H1 (cell line): ENCODE results near the gene POMZP3. TPM values are rescaled to one million over a fixed set of nuclear protein-coding genes. Genes with fewer than 3 reads are reported as not detected.
A peak's percentile ranks its signal among the peaks of the same experiment; 100 is the strongest.
"Not testable (repeated sequence)": the region's sequence is repeated elsewhere in the genome, so short reads cannot be mapped to it uniquely, and the experiment has no call there.

Source experiments
- CTCF ChIA-PET: fragments of 300-600 bp; sonication (Branson Sonifier 250); formaldehyde crosslinking; loops from one replicate; lab custom pipeline; 2021; ENCODE audit not compliant: partially characterized antibody; lab: Charles Lee
- POLR2A ChIA-PET: fragments of 300-600 bp; sonication (Branson Sonifier 250); formaldehyde crosslinking; loops from one replicate; lab custom pipeline; 2021; ENCODE audit warnings: inconsistent platforms; ENCODE audit not compliant: partially characterized antibody; lab: Charles Lee
- DNase-seq, 2 experiments: peaks; one replicate each; pipeline versions ENCODE4 v3.0.0 to v3.0.0-alpha.2; 2010 to 2022; ENCODE audit warnings: low spot score in 2 of 2, low read depth in 1 of 2, mixed read lengths in 1 of 2
- FAIRE-seq: peaks from 2 replicates; lab custom pipeline; 2011; peaks lifted over from hg19 to GRCh38; lab: Jason Lieb, UNC
- H2AFZ ChIP-seq: 2 replicates; pipeline ENCODE4 v1.8.1; 2012; ENCODE audit warnings: low read length, inconsistent platforms
- H2AK5ac ChIP-seq: 2 replicates; pipeline ENCODE4 v1.6.1; 2013; ENCODE audit warnings: low read depth, low read length
- H2BK120ac ChIP-seq: replicated peaks from 2 replicates; pipeline ENCODE3; 2013; ENCODE audit warnings: low read depth, low read length, inconsistent platforms
- H2BK12ac ChIP-seq: 2 replicates; pipeline ENCODE4 v1.6.1; 2013; ENCODE audit warnings: low read depth, low read length
- H2BK15ac ChIP-seq: 2 replicates; pipeline ENCODE4 v1.6.1; 2013; ENCODE audit warnings: low read length
- H2BK20ac ChIP-seq: 2 replicates; pipeline ENCODE4 v1.6.1; 2013; ENCODE audit warnings: low read length
- H2BK5ac ChIP-seq: 2 replicates; pipeline ENCODE4 v1.6.1; 2013; ENCODE audit warnings: low read depth, low read length
- H3K14ac ChIP-seq: 2 replicates; pipeline ENCODE4 v1.6.1; 2013; ENCODE audit warnings: inconsistent platforms; ENCODE audit not compliant: insufficient read length
- H3K18ac ChIP-seq: 2 replicates; pipeline ENCODE4 v1.6.1; 2013; ENCODE audit warnings: low read length; ENCODE audit errors: extremely low read depth
- H3K23ac ChIP-seq: 2 replicates; pipeline ENCODE4 v1.6.1; 2013; ENCODE audit warnings: inconsistent platforms; ENCODE audit not compliant: insufficient read length
- H3K23me2 ChIP-seq: 2 replicates; pipeline ENCODE4 v1.6.1; 2013; ENCODE audit warnings: low read depth, low read length
- H3K27ac ChIP-seq: 2 replicates; pipeline ENCODE4 v1.6.1; 2011; ENCODE audit warnings: low read depth, low read length, inconsistent platforms
- H3K27me3 ChIP-seq, 4 experiments: replicated peaks in 1 of 4; 1 replicate in 1 of 4; 2 replicates in 3 of 4; pipeline versions ENCODE4 v1.6.1 to v1.8.1; 2011 to 2013; ENCODE audit warnings: low read length in 3 of 4, mild to moderate bottlenecking in 3 of 4, inconsistent platforms in 2 of 4, mixed read lengths in 2 of 4, moderate library complexity in 1 of 4; ENCODE audit not compliant: control insufficient read depth in 3 of 4, insufficient read depth in 3 of 4; ENCODE audit errors: extremely low read depth in 1 of 4
- H3K36me3 ChIP-seq, 4 experiments: 2 replicates each; pipeline versions ENCODE4 v1.6.1 to v1.8.1; 2011 to 2013; ENCODE audit warnings: mild to moderate bottlenecking in 4 of 4, low read length in 3 of 4, moderate library complexity in 2 of 4, control low read depth in 1 of 4, inconsistent platforms in 1 of 4; ENCODE audit not compliant: insufficient read depth in 4 of 4, control insufficient read depth in 2 of 4
- H3K4ac ChIP-seq: replicated peaks from 2 replicates; pipeline ENCODE3; 2013; ENCODE audit warnings: low read length, low read depth, mixed read lengths, inconsistent platforms; ENCODE audit not compliant: insufficient read length
- H3K4me1 ChIP-seq, 4 experiments: replicated peaks in 1 of 4; 1 replicate in 1 of 4; 2 replicates in 3 of 4; pipeline versions ENCODE4 v1.6.1 to v1.8.1; 2011 to 2013; ENCODE audit warnings: low read length in 3 of 4, inconsistent platforms in 2 of 4, mixed read lengths in 1 of 4; ENCODE audit not compliant: insufficient read depth in 4 of 4, control insufficient read depth in 3 of 4
- H3K4me2 ChIP-seq, 2 experiments: 2 replicates each; pipeline versions ENCODE4 v1.6.1 to v1.8.1; 2011 to 2013; ENCODE audit warnings: low read depth in 2 of 2, low read length in 2 of 2, control low read depth in 1 of 2, inconsistent platforms in 1 of 2, mild to moderate bottlenecking in 1 of 2; ENCODE audit not compliant: insufficient read depth in 1 of 2
- H3K4me3 ChIP-seq, 4 experiments: fragments of 200-600, 300-600 bp in 1 of 4; sonication (generic), shearing (Covaris generic), sonication (Bioruptor Twin) in 1 of 4; 2 replicates each; pipeline versions ENCODE4 v1.5.1 to v1.8.1; 2011 to 2016; ENCODE audit warnings: low read length in 4 of 4, low read depth in 3 of 4, control low read depth in 2 of 4, inconsistent platforms in 2 of 4, mild to moderate bottlenecking in 2 of 4, mixed read lengths in 1 of 4, moderate library complexity in 1 of 4; ENCODE audit not compliant: insufficient read depth in 2 of 4; ENCODE audit errors: extremely low read depth in 1 of 4
- H3K56ac ChIP-seq: replicated peaks from 2 replicates; pipeline ENCODE3; 2013; ENCODE audit warnings: low read depth, mild to moderate bottlenecking, mixed read lengths, low read length, inconsistent platforms; ENCODE audit not compliant: insufficient read length
- H3K79me1 ChIP-seq: 2 replicates; pipeline ENCODE4 v1.6.1; 2013; ENCODE audit warnings: low read depth, low read length, control low read depth
- H3K79me2 ChIP-seq, 2 experiments: 2 replicates each; pipeline versions ENCODE4 v1.6.1 to v1.8.1; 2012 to 2013; ENCODE audit warnings: low read length in 2 of 2, mild to moderate bottlenecking in 2 of 2, inconsistent platforms in 1 of 2; ENCODE audit not compliant: insufficient read depth in 2 of 2, control insufficient read depth in 1 of 2
- H3K9ac ChIP-seq, 4 experiments: replicated peaks in 1 of 4; 1 replicate in 1 of 4; 2 replicates in 3 of 4; pipeline versions ENCODE4 v1.6.1 to v1.8.1; 2011 to 2013; ENCODE audit warnings: low read depth in 3 of 4, low read length in 3 of 4, control low read depth in 2 of 4, mild to moderate bottlenecking in 2 of 4, moderate library complexity in 2 of 4, inconsistent platforms in 1 of 4; ENCODE audit errors: extremely low read depth in 1 of 4
- H3K9me3 ChIP-seq, 2 experiments: 2 replicates each; pipeline versions ENCODE4 v1.6.1 to v1.8.1; 2012 to 2013; ENCODE audit warnings: mild to moderate bottlenecking in 2 of 2, moderate library complexity in 2 of 2, control low read depth in 1 of 2, inconsistent platforms in 1 of 2, low read depth in 1 of 2, low read length in 1 of 2, mixed read lengths in 1 of 2; ENCODE audit not compliant: insufficient read depth in 2 of 2
- H4K20me1 ChIP-seq, 2 experiments: replicated peaks in 1 of 2; 2 replicates each; pipeline versions ENCODE3 to v1.8.1; 2011 to 2013; ENCODE audit warnings: inconsistent platforms in 2 of 2, low read length in 2 of 2, mild to moderate bottlenecking in 1 of 2; ENCODE audit not compliant: insufficient read depth in 2 of 2, control insufficient read depth in 1 of 2
- H4K5ac ChIP-seq: 2 replicates; pipeline ENCODE4 v1.6.1; 2013; ENCODE audit warnings: low read length, low read depth, mixed read lengths, inconsistent platforms; ENCODE audit not compliant: insufficient read length
- H4K8ac ChIP-seq: 2 replicates; pipeline ENCODE4 v1.8.0; 2013; ENCODE audit warnings: mild to moderate bottlenecking, moderate library complexity, low read length, inconsistent platforms; ENCODE audit not compliant: insufficient read depth; ENCODE audit errors: extremely low read depth
- H4K91ac ChIP-seq: replicated peaks from 2 replicates; pipeline ENCODE3; 2013; ENCODE audit warnings: low read length, mixed read lengths, inconsistent platforms; ENCODE audit not compliant: insufficient read length
- WGBS, 2 experiments: shearing (Covaris generic) in 1 of 2; methylation state at CpG; one replicate each; pipeline versions ENCODE4 v1.1.6 to v1.1.7; 2013 to 2015; ENCODE audit warnings: low lambda C conversion rate in 2 of 2, mixed read lengths in 2 of 2, inconsistent platforms in 1 of 2, low coverage in 1 of 2, missing lambda C conversion rate in 1 of 2; ENCODE audit not compliant: insufficient replicate concordance in 2 of 2, insufficient coverage in 1 of 2, insufficient read length in 1 of 2; ENCODE audit errors: extremely low coverage in 1 of 2, missing lambda C conversion rate in 1 of 2; 5-methylcytosine and 5-hydroxymethylcytosine counted together
- polyA plus RNA-seq, 7 experiments: library from polyadenylated mRNA; depleted of rRNA in 3 of 7; stranded (reverse) in 5 of 7; unstranded in 2 of 7; fragments of >200 nt in 5 of 7; fragments of 200-250 nt in 2 of 7; gene quantifications; 1 replicate in 5 of 7; 2 replicates in 1 of 7; 4 replicates in 1 of 7; pipeline versions ENCODE4 v1.2.1 to v1.2.3, GENCODE V29; 2011 to 2013; ENCODE audit warnings: missing spikeins in 2 of 7, mixed read lengths in 2 of 7
- total RNA-seq: library from RNA; stranded (reverse); fragmentation: NEBNext Ultra II Directional; extraction: Animal tissue kit (Norgen Biotek cat#: 25700); gene quantifications from 2 replicates; pipeline ENCODE4 v1.2.1, GENCODE V29; 2021

Gene POMZP3
- total and polyA plus RNA-seq, 2 of the 8 experiments (the other 6 are each of a cell fraction or from before 2014, with no cell fraction given): 3.2 to 9.0 TPM

GRCh38 chr7:76613783-76614182 is 13.3 kb downstream of the POMZP3 start:
- H2AK5ac ChIP-seq, DNase-seq, H4K20me1 ChIP-seq, H4K8ac ChIP-seq, H3K79me1 ChIP-seq, H3K56ac ChIP-seq, H4K91ac ChIP-seq, H3K9ac ChIP-seq, H3K4me2 ChIP-seq, CTCF ChIA-PET, H3K9me3 ChIP-seq, H3K27ac ChIP-seq, H2BK20ac ChIP-seq, H4K5ac ChIP-seq, H3K23me2 ChIP-seq, H3K4me1 ChIP-seq, H2BK120ac ChIP-seq, H2AFZ ChIP-seq, POLR2A ChIA-PET, H3K23ac ChIP-seq, H3K4ac ChIP-seq, H3K79me2 ChIP-seq, H2BK5ac ChIP-seq, H2BK12ac ChIP-seq, H2BK15ac ChIP-seq, H3K4me3 ChIP-seq, H3K27me3 ChIP-seq, H3K14ac ChIP-seq, H3K18ac ChIP-seq, H3K36me3 ChIP-seq: not testable (repeated sequence)
- FAIRE-seq: peak; percentile 62
- no CpG with 5 or more reads among the region's 3 CpGs for WGBS, 2 experiments

GRCh38 chr7:76612232-76612631 is 14.8 kb downstream of the POMZP3 start:
- H3K9me3 ChIP-seq, H2BK20ac ChIP-seq, H4K20me1 ChIP-seq, H3K79me2 ChIP-seq, H4K91ac ChIP-seq, H2BK12ac ChIP-seq, H3K27me3 ChIP-seq, H3K23me2 ChIP-seq, H2BK5ac ChIP-seq, H4K5ac ChIP-seq, H2AFZ ChIP-seq, H3K23ac ChIP-seq, H2BK15ac ChIP-seq, H3K4me3 ChIP-seq, CTCF ChIA-PET, FAIRE-seq, H3K4me2 ChIP-seq, H3K4me1 ChIP-seq, H3K36me3 ChIP-seq, H3K9ac ChIP-seq, H3K79me1 ChIP-seq, H2BK120ac ChIP-seq, H3K56ac ChIP-seq, H3K14ac ChIP-seq, DNase-seq, H3K18ac ChIP-seq, H3K4ac ChIP-seq, POLR2A ChIA-PET, H2AK5ac ChIP-seq, H4K8ac ChIP-seq, H3K27ac ChIP-seq: not testable (repeated sequence)
- no CpG with 5 or more reads among the region's 3 CpGs for WGBS, 2 experiments
